Mesodermal cell (in vitro differentiated cells): ENCODE results near the gene APOL6.
"Not testable (repeated sequence)": the region's sequence is repeated elsewhere in the genome, so short reads cannot be mapped to it uniquely, and the experiment has no call there.

Source experiments
- H3K27ac ChIP-seq: 2 replicates; pipeline ENCODE4 v1.7.0; 2013; ENCODE audit warnings: mild to moderate bottlenecking, low read depth, low read length, moderate library complexity; ENCODE audit not compliant: severe bottlenecking
- H3K36me3 ChIP-seq: 2 replicates; pipeline ENCODE4 v1.7.1; 2013; ENCODE audit warnings: mild to moderate bottlenecking, low read length, moderate library complexity; ENCODE audit not compliant: control insufficient read depth, insufficient read depth
- H3K4me1 ChIP-seq: one replicate; pipeline ENCODE4 v1.7.1; 2013; ENCODE audit warnings: mild to moderate bottlenecking, low read length; ENCODE audit not compliant: insufficient read depth, control insufficient read depth, poor library complexity, severe bottlenecking
- H3K4me3 ChIP-seq: 2 replicates; pipeline ENCODE4 v1.7.0; 2013; ENCODE audit warnings: low read length, control low read depth, mild to moderate bottlenecking; ENCODE audit not compliant: insufficient read depth, poor library complexity, severe bottlenecking; ENCODE audit errors: extremely low read depth
- H3K9me3 ChIP-seq: 2 replicates; pipeline ENCODE4 v1.7.1; 2013; ENCODE audit warnings: mild to moderate bottlenecking, low read length, moderate library complexity; ENCODE audit not compliant: control insufficient read depth
- WGBS, 2 experiments: methylation state at CpG; one replicate each; pipeline ENCODE4 v1.1.5; 2013; ENCODE audit warnings: missing lambda C conversion rate in 2 of 2; ENCODE audit not compliant: insufficient coverage in 2 of 2; 5-methylcytosine and 5-hydroxymethylcytosine counted together

APOL6 gene

DNA sequence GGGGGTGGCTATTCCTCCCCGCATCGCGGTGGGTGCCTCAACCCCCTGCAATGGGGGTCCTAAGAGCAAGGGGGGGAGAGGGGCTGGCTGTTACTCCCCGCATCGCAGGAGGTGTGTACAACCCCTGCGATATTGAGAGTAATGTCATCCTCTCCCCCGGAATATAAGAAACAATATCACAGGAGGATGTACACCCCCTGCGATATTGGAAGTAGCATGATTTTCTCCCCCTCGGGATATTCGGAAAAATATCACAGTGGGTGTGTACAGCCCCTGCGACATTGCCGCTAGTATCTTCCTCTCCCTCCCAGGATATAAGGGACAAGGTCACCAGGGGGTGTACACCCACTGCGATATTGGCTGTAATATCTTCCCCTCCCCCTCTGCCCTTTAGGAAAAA lies 47.0 kb downstream of the APOL6 start:
- Histone ChIP-seq H3K9me3 (no peaks in the 10 kb centered on the region), H3K27ac (no peak overlapping the region), H3K4me3 (no peak overlapping the region), H3K36me3 (no peaks in the 10 kb centered on the region), H3K4me1 (no peaks in the 10 kb centered on the region)
- WGBS, 2 experiments = 74 to 78% methylated on average over 6 of the region's 13 CpGs

DNA sequence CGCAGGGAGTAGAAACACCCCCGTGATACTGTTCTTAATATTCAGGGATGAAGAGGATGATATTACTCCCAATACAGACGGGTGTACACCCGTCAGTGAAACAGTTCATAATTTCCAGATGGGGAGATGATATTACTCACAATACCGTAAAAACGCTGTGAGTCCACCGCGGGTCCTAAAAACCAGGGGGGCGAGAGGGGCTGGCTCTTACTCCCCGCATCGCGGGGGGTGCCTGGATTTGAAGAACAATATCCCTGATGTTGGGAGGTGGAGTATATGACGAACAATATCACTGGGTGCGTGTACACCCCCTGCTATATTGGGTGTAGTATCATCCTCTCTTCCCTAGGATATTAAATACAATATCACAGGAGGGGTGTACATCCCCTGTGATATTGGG lies 48.9 kb downstream of the APOL6 start:
- Histone ChIP-seq H3K36me3 (no peaks in the 10 kb centered on the region), H3K4me3 (no peak overlapping the region), H3K27ac (no peak overlapping the region), H3K9me3 (no peaks in the 10 kb centered on the region), H3K4me1 (no peaks in the 10 kb centered on the region)
- WGBS, 2 experiments = 84 to 89% methylated on average over 3 to 5 of the region's 14 CpGs

DNA sequence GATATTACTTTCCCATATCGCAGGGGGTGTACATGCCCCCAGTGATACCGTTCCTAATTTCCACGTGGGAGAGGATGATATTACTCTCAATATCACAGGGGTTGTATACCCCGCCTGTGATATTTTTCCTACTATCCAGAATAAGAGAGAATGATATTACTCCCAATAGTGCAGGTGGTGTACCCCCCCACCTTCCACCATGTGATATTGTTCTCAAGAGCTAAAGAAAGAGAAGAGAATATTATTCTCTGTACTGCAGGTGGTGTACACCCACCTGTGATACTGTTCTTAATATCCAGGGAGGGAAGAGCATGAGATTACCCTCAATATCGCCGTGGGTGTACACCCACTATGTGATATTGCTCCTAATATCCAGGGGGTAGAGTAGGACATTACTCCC lies 51.6 kb downstream of the APOL6 start:
- 100% methylated on average over 1 of the region's 6 CpGs; no CpG with 5 or more reads in 1 of the 2 experiments for WGBS, 2 experiments
- H3K36me3 ChIP-seq = not testable (repeated sequence)

DNA sequence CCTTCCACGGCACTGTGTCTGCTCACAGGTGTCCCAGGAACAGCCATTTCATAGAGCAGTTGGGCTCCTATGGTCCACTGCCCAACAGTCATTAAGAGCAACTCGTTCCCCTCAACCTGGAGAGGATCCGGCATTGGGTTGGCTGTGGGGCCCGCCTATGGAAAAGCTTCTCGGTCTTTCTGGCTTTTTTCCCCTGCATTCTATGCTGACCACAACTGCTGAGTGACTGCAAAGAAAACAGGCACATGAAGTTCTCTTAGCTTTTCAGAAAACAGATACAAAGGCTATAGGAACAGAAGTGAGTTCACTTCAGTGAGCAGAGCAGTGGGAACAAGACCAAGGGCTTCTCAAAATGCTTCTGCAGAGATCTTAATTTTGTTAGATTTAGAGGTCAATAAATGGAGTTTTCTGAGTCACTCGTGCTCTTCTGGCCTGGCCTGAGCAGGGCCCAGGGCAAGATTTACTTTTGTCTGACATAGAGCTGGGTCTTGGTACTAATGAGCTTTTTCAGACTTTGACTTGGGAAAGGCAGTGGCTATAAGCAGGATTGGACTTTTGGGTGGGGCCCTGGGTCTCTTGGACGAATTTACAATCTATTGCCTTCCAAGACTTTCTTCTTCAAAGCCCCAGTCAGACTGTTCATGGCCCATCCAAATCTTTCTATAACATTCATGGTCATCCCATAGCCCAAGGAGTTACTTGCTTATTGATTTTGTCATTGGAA lies 55.8 kb downstream of the APOL6 start:
- no peaks in the 10 kb centered on the region for H3K4me1 ChIP-seq
- 89 to 93% methylated on average over 5 to 6 of the region's 7 CpGs for WGBS, 2 experiments
- no peak overlapping the region for H3K4me3 ChIP-seq

More for the DNA sequence above, 51.6 kb downstream of the APOL6 start:
- not testable (repeated sequence) for H3K4me1 ChIP-seq, H3K27ac ChIP-seq, H3K4me3 ChIP-seq, H3K9me3 ChIP-seq

DNA sequence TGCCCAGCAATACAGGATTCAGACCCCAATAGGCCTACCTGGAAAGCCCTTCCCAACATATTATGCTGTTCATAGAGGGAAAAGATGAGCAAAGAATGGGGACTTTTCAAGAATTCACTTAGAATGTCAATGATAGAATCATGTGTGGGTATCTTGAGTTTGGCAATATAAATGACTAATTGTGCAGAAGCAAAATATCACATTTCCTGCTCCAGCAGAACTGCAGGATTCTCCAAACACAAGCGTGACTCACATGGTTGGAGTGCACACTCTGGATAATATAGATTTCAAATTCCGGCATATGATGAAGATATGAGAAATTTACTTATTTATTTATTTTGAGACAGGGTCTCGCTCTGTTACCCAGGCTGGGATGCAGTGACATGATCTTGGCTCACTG lies 56.9 kb downstream of the APOL6 start:
- H3K4me3 ChIP-seq = no peak overlapping the region
- H3K9me3 ChIP-seq = no peaks in the 10 kb centered on the region
- H3K4me1 ChIP-seq = no peaks in the 10 kb centered on the region
- 97% methylated on average over 3 of the region's 3 CpGs; no CpG with 5 or more reads in 1 of the 2 experiments for WGBS, 2 experiments
- H3K36me3 ChIP-seq = no peaks in the 10 kb centered on the region
- no peak overlapping the region for H3K27ac ChIP-seq

More for the DNA sequence above, 55.8 kb downstream of the APOL6 start:
- no peaks in the 10 kb centered on the region for H3K36me3 ChIP-seq
- no peaks in the 10 kb centered on the region for H3K9me3 ChIP-seq
- no peak overlapping the region for H3K27ac ChIP-seq

DNA sequence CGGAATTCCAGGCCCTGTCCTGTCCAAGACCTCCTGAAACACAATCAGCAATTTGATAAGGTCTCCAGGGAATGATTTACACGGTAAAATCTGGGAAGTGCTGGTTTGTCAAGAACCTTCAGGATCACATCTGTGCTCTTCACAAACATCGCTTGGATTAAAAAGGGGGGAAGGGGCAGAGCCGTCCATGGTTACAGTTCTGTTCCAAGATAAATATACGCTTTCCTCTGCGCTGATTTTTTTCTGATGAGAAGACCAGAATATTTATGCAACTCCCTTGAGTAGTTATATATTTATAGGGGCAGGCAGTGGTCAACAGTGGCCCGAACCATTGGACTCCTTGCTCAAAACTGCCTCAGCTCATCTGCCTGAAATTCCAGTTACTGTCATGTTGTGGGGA lies 60.2 kb downstream of the APOL6 start:
- no peak overlapping the region for H3K27ac ChIP-seq
- no peaks in the 10 kb centered on the region for H3K9me3 ChIP-seq
- H3K4me3 ChIP-seq = no peak overlapping the region
- H3K36me3 ChIP-seq = no peaks in the 10 kb centered on the region
- WGBS, 2 experiments = 92 to 96% methylated on average over 2 to 3 of the region's 7 CpGs
- H3K4me1 ChIP-seq = no peaks in the 10 kb centered on the region

DNA sequence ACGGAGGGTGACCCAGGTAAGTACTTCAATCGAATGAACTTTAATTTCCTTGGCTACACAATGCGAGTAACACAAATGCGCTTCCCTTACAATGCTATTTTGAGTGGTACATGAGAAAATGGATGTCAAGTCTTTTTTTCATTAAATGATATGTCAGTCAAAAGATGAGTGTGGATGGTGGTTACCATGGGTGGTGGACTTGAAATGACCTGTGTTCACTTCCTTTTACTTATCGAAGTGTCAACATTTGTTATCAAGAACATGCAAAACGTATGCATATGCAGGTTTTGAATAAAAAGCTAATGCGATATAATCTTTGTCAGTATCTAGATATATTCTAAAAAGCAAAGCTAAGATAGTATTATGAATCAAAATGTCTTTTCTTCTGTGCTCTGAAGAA lies 60.7 kb downstream of the APOL6 start:
- WGBS, 2 experiments = 96 to 98% methylated on average over 2 to 4 of the region's 7 CpGs
- H3K36me3 ChIP-seq = no peaks in the 10 kb centered on the region
- H3K4me1 ChIP-seq = no peaks in the 10 kb centered on the region
- no peak overlapping the region for H3K4me3 ChIP-seq
- no peak overlapping the region for H3K27ac ChIP-seq
- H3K9me3 ChIP-seq = no peaks in the 10 kb centered on the region

DNA sequence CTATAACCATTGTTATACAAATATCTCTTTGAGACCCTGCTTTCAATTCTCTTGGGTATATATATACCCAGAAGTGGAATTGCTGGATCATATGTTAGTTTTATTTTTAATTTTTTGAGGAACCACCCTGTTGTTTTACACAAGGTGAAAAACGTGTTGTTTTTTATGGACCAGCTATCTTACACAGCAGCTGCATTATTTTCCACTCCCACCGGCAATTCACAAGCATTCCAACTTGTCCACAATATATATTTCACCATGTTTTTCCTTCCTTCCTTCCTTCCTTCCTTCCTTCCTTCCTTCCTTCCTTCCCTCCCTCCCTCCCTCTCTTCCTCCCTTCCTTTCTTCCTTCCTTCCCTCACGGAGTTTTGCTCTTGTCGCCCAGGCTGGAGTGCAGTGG lies 63.1 kb downstream of the APOL6 start:
- Histone ChIP-seq H3K4me3 (no peak overlapping the region), H3K36me3 (no peaks in the 10 kb centered on the region), H3K27ac (no peak overlapping the region), H3K9me3 (no peaks in the 10 kb centered on the region), H3K4me1 (no peaks in the 10 kb centered on the region)
- WGBS, 2 experiments = 66 to 81% methylated on average over 2 to 3 of the region's 4 CpGs

DNA sequence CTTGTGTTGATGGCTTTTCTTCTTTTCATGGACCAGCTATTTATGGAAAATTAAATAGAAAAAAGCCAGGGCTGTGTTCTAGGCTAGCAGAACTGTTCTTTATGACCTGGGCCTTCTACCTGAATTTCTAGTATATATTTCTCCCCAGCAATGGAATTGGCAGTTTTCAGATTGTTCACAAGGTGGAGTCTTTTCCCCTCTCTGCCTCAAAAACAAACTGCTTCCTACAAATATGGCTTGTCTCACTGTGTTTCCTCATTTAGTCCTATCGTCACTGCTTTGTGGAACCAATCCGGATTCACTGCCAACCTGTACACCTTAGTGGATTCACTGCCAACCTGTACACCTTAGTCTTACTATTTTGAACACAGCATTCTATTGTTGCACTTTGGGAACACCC lies 64.4 kb downstream of the APOL6 start:
- no peaks in the 10 kb centered on the region for H3K9me3 ChIP-seq
- H3K36me3 ChIP-seq = no peaks in the 10 kb centered on the region
- no peak overlapping the region for H3K27ac ChIP-seq
- no peaks in the 10 kb centered on the region for H3K4me1 ChIP-seq
- WGBS, 2 experiments = 89% methylated on average over 2 of the region's 2 CpGs
- no peak overlapping the region for H3K4me3 ChIP-seq

DNA sequence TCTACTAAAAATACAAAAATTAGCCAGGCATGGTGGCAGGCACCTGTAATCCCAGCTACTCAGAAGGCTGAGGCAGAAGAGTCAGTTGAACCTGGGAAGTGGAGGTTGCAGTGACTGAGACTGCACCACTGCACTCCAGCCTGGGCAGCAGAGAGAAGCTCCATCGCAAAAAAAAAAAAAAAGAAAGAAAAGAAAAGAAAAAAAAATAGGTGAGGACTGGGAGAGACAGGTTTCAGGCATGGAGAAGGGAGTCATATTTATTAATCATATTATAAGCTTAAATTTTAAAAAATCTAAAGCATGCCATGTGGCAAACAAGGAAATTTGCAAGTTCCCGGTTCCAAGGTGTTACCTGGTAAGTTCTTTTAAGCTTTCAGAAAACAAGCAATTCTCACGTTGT lies 69.3 kb downstream of the APOL6 start, which contains the start of gene APOL5:
Gene APOL5, plus strand, starts transcription at position 301 of the 400 bp plus-strand sequence. Its CDS starts 0 bp downstream, at position 301.
- 100% methylated on average over 1 of the region's 3 CpGs; no CpG with 5 or more reads in 1 of the 2 experiments for WGBS, 2 experiments
- no peaks in the 10 kb centered on the region for H3K9me3 ChIP-seq
- no peaks in the 10 kb centered on the region for H3K36me3 ChIP-seq
- no peak within 1 kb of the TSS for H3K4me3 ChIP-seq
- H3K27ac ChIP-seq = no peak within 1 kb of the TSS
- no peaks in the 10 kb centered on the region for H3K4me1 ChIP-seq
